ENCODE measurements around the gene WIZ. TPM values are rescaled to one million over a fixed set of nuclear protein-coding genes. Genes with fewer than 3 reads are reported as not detected.

WIZ gene
- total RNA-seq, 4 donors from 2014 or later = 36.1 to 74.3 (median 50.3) TPM

DNA sequence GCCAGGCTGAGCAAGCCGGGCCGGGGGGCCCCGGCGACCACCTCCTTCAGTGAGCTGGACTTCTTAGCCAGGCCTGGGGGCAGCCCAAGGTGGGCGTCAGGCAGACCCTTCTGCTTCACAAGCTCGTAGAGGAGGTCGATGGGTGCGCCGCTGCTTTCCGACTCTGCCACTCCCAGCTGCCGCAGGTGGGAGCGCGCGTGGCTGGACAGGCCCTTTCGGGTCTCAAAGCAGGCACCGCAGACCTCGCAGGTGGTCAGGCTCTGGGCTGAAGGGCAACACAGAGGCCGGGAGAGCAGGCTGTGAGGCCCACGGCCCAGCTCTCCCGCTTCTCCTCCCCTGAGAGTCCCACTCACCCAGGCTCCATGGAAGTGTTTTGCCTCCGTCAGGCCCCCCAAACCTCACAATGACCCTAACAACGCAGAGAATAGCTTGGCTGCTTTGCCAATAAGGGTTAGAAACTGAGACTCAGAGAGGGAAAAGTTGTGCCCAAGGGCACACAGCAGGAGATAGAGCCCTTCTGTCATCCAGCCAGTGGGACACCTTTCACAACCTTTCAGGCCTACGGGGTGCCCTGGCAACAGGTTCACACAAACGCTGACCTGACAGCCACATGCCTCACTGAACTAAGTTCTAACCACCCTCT, 19.8 kb downstream of the WIZ start:
- DNase-seq (ENCODE audit: extremely low spot score) = no peak
- 88% methylated on average over 10 of the region's 24 CpGs for WGBS
- Histone ChIP-seq H3K27me3 (no peaks in the 10 kb centered on the region), H3K9me3 (no peaks in the 10 kb centered on the region), H3K27ac (replicated peaks in 1 of 4) (no peak overlapping the region), H3K4me1 (peaks cover 37 to 56% (median 45%) of the 10 kb centered on the region in 4 donors), H3K4me3 (no peak overlapping the region), H3K36me3 (peaks cover 21 to 51% (median 49%) of the 10 kb centered on the region in 4 donors)
- intact Hi-C loops (cut with DNase I) = loop anchor here (5.0 kb wide), 1 partner anchor 163 kb away; no protein-coding TSS in a partner anchor
- no peak for TF ChIP-seq EP300 (IDR thresholded peaks at IDR 0.05)
- TF ChIP-seq POLR2AphosphoS5 (IDR thresholded peaks at IDR 0.05) = no peak
- TF ChIP-seq, protein P1, sequence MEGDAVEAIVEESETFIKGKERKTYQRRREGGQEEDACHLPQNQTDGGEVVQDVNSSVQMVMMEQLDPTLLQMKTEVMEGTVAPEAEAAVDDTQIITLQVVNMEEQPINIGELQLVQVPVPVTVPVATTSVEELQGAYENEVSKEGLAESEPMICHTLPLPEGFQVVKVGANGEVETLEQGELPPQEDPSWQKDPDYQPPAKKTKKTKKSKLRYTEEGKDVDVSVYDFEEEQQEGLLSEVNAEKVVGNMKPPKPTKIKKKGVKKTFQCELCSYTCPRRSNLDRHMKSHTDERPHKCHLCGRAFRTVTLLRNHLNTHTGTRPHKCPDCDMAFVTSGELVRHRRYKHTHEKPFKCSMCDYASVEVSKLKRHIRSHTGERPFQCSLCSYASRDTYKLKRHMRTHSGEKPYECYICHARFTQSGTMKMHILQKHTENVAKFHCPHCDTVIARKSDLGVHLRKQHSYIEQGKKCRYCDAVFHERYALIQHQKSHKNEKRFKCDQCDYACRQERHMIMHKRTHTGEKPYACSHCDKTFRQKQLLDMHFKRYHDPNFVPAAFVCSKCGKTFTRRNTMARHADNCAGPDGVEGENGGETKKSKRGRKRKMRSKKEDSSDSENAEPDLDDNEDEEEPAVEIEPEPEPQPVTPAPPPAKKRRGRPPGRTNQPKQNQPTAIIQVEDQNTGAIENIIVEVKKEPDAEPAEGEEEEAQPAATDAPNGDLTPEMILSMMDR (IDR thresholded peaks at IDR 0.05) = no peak
- TF ChIP-seq POLR2A (IDR thresholded peaks at IDR 0.05; ENCODE audit: low read depth) = no peak

DNA sequence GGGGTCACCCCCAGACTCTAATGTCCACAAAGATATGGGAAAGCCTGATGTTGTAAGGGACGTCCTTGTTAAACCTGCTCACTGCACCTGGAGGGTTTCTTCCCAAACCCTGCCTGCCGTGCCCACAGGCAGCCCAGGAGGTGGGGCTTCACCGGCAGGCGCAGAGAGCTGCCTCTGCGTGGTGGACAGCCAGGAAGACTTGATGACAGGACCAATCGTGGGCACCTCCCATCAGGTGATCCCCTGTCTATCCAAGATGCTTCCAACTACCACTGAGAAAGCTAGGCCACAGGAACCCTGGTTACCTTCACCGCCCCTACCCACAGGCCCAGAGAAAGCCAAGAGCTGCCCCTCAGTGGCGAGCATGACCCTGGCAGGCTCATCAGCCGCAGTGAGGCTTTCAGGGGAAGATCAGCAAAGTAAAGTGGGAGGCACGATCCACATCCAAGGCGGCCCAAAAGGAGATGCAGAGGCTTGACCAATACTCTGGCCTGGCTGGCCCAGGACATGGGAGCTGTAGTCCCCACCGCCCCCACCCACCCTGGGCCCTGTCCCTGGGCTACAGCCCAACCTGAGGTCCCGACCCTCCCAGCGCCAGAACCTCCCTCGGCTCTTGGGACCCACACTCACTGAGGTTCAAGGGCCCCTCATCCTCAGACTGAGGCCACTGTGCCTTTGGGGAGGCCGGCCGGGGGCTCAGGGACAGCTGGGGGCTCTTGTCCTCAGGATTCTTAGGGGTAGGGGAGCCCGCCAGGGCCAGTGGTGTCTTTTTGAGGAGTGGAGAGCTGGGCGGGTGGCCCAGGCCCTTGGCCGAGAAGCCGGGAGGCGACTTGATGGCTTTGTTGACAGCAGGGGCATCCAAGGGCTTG, 20.6 kb downstream of the WIZ start:
- DNase-seq (ENCODE audit: extremely low spot score) = no peak
- no peak overlapping the region for H3K27ac ChIP-seq (replicated peaks in 1 of 4)
- TF ChIP-seq POLR2A (IDR thresholded peaks at IDR 0.05; ENCODE audit: low read depth) = no peak
- TF ChIP-seq, protein P1 (IDR thresholded peaks at IDR 0.05) = no peak
- TF ChIP-seq EP300 (IDR thresholded peaks at IDR 0.05) = no peak
- H3K4me3 ChIP-seq = no peak overlapping the region
- H3K27me3 ChIP-seq = no peaks in the 10 kb centered on the region
- WGBS = 82% methylated on average over 15 of the region's 22 CpGs
- H3K36me3 ChIP-seq = peaks cover 28 to 58% (median 56%) of the 10 kb centered on the region in 4 donors
- H3K9me3 ChIP-seq = no peaks in the 10 kb centered on the region
- peaks cover 37 to 56% (median 45%) of the 10 kb centered on the region in 4 donors for H3K4me1 ChIP-seq
- intact Hi-C loops (cut with DNase I) = no loop called here

DNA sequence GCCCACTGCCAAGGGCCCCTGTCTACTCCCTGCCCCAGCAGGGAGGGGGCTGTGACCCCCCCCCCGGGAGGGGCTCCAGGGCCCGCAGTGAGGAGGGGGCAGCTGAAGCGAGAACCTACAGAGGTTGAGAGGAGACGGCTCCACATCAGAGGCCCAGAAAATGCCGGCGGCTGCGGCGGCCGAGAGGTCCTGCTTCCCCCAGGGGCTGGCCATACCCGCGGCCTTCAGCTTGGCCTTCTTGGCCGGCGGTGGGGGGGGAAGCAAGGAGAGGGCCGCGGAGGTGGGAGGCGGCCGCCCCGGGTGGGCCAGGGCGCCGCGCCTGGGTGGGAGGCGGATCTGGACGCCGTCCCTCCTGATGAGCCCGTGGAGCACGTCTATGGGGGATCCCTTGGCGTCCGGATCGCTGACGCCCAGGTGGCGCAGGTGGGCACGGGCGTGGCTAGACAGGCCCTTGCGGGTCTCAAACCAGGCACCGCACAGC, 21.7 kb downstream of the WIZ start:
- peaks cover 32 to 47% (median 37%) of the 10 kb centered on the region in 4 donors for H3K4me1 ChIP-seq
- TF ChIP-seq EP300 (IDR thresholded peaks at IDR 0.05) (no peak), POLR2AphosphoS5 (IDR thresholded peaks at IDR 0.05) (no peak), POLR2A (IDR thresholded peaks at IDR 0.05; ENCODE audit: low read depth) (no peak)
- TF ChIP-seq, protein P1 (IDR thresholded peaks at IDR 0.05) = no peak
- H3K27me3 ChIP-seq = no peaks in the 10 kb centered on the region
- 89% methylated on average over 11 of the region's 35 CpGs for WGBS
- intact Hi-C loops (cut with DNase I) = no loop called here
- no peak overlapping the region for H3K27ac ChIP-seq (replicated peaks in 1 of 4)
- peaks cover 40 to 70% (median 68%) of the 10 kb centered on the region in 4 donors for H3K36me3 ChIP-seq
- peaks cover 0 to 5% (median 2%) of the 10 kb centered on the region in 4 donors for H3K9me3 ChIP-seq
- no peak for DNase-seq (ENCODE audit: extremely low spot score)
- no peak overlapping the region for H3K4me3 ChIP-seq

DNA sequence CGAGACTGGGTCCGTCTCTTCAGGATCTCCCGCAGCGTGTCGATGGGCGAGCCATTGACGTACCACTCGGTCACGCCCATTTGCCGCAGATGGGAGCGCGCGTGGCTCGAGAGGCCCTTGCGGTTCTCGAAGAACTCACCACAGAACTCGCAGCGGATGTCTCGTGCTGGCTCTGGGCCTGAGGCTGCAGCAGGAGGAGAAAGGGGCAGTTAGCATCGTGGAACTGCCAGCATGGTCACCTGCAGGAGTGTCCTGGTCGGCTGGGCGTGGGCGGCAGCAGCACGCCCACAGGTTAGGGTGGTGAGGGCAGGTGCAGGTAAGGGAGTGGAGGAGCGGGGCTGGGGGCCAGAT, 22.4 kb downstream of the WIZ start:
- H3K4me3 ChIP-seq = no peak overlapping the region
- DNase-seq (ENCODE audit: extremely low spot score) = no peak
- peaks cover 0 to 6% (median 2%) of the 10 kb centered on the region in 4 donors for H3K9me3 ChIP-seq
- intact Hi-C loops (cut with DNase I) = no loop called here
- H3K36me3 ChIP-seq = peaks cover 47 to 77% (median 75%) of the 10 kb centered on the region in 4 donors
- no peak for TF ChIP-seq POLR2AphosphoS5 (IDR thresholded peaks at IDR 0.05)
- no peak for TF ChIP-seq POLR2A (IDR thresholded peaks at IDR 0.05; ENCODE audit: low read depth)
- no peak for TF ChIP-seq EP300 (IDR thresholded peaks at IDR 0.05)
- TF ChIP-seq, protein P1 (IDR thresholded peaks at IDR 0.05) = no peak
- whole genome bisulfite sequencing = 92% methylated on average over 9 of the region's 25 CpGs
- H3K27me3 ChIP-seq = no peaks in the 10 kb centered on the region
- peaks cover 30 to 44% (median 37%) of the 10 kb centered on the region in 4 donors for H3K4me1 ChIP-seq
- no peak overlapping the region for H3K27ac ChIP-seq (replicated peaks in 1 of 4)

All from esophagus muscularis mucosa (tissue), 4 donors.